Ramos (cell line): ENCODE results near the gene MGAT5B.
"Not testable (repeated sequence)": the region's sequence is repeated elsewhere in the genome, so short reads cannot be mapped to it uniquely, and the experiment has no call there.

ENCODE experiments used
- in situ Hi-C: fragments of 300-500 bp; cut with MboI; formaldehyde crosslinking; loops from one replicate; pipeline ENCODE4 v1.14.3; 2022; ENCODE audit warnings: low sequenced_read_pairs; ENCODE audit not compliant: unreplicated experiment

Gene MGAT5B

DNA sequence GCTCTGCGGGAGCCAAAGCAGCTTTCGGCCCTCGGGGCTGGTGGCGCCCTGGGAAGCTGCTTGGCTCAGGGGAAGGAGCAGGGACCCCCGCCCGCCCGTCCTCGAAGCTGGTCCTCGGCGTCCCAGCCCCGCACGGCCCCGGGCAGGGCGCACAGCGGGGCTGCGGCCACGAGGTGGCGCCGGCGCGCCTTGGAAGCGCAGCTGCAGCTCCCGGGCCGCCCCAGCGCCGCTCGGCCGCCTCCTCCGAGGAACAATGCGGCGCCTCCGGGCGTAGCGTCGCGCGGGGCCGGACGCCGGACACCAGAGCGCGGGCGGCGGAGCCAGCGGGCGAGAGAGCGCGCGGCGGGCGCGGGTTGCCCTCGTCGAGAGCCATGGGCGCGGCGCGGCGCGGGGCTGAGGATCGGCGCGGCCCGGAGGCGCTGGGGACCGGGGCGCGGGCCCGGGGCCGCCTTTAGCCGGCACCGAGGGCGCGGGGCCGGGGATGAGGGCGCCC lies at the start of gene MGAT5B:
Gene MGAT5B, plus strand, starts transcription at position 229 of the 493 bp plus-strand sequence. CDS start 626 bp downstream, outside the sequence.
- in situ Hi-C loops: loop anchor here (5.0 kb wide), 1 partner anchor 189 kb away; no protein-coding TSS in a partner anchor

- in situ Hi-C loops: no loop called here
Observed at GRCh38 chr17:76820039-76820438, 48.2 kb upstream of the MGAT5B start.

- in situ Hi-C loops: no loop called here
Observed at GRCh38 chr17:76820561-76820960, 47.6 kb upstream of the MGAT5B start.

GRCh38 chr17:76822184-76822778 lies 45.9 kb upstream of the MGAT5B start:
- in situ Hi-C loops: no loop called here

DNA sequence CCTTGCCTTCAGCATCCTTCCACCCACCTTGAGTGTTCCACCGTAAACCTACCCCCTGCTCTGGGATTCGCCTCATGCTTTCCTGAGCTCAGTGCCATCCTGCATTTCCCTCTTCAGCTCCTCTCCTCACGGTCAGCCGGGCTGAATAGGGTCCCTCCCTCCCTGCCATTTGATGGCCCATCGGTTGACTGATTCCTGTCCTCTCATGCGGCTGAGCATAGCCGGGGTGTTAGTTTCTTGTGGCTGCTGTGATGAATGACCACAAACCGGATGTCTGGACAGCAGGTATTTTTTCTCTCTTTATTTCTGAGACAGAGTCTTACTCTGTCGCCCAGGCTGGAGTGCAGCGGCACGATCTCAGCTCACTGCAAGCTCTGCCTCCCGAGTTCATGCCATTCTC lies 44.1 kb upstream of the MGAT5B start:
- in situ Hi-C loops: no loop called here

GRCh38 chr17:76826330-76827068 lies 41.7 kb upstream of the MGAT5B start:
- in situ Hi-C loops: no loop called here

- in situ Hi-C loops: no loop called here
Observed at GRCh38 chr17:76827736-76828135, 40.5 kb upstream of the MGAT5B start.

GRCh38 chr17:76830987-76831715 lies 37.1 kb upstream of the MGAT5B start:
- in situ Hi-C loops: no loop called here

DNA sequence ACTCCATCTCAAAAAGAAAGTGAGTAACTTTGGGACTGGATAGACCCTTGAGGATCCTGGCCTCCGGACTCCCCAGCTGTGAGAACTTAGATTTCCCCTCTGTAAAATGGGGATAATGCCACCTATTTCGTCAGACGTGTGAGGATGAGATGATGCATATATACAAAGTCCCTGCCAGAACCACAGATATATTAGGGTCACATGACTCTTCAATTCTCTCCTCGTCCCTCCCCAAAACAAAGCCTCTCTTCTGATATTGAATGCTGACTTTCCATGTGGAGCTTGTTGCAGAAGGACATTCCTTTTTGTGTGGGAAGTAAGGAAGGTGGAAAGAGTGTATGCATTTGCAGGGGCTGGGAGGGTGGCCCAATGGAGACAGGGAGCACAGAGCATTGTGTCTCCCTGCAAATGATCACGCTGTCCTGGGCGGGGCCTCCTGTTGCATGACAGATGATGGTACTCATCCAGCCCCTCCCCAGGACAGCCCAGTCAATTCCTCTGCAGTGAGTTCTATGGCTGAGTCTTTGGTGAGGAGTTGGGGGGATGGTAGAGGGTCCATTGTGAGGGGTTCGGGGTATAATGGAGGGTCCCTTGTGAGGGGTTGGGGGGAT lies 35.1 kb upstream of the MGAT5B start:
- in situ Hi-C loops: no loop called here

- in situ Hi-C loops: no loop called here
Observed at GRCh38 chr17:76833747-76834146, 34.5 kb upstream of the MGAT5B start.

GRCh38 chr17:76834870-76835269 lies 33.3 kb upstream of the MGAT5B start:
- in situ Hi-C loops: no loop called here

GRCh38 chr17:76840443-76840767 lies 27.8 kb upstream of the MGAT5B start:
- in situ Hi-C loops: no loop called here

- in situ Hi-C loops: no loop called here
Observed at GRCh38 chr17:76840884-76841775, 27.1 kb upstream of the MGAT5B start.

DNA sequence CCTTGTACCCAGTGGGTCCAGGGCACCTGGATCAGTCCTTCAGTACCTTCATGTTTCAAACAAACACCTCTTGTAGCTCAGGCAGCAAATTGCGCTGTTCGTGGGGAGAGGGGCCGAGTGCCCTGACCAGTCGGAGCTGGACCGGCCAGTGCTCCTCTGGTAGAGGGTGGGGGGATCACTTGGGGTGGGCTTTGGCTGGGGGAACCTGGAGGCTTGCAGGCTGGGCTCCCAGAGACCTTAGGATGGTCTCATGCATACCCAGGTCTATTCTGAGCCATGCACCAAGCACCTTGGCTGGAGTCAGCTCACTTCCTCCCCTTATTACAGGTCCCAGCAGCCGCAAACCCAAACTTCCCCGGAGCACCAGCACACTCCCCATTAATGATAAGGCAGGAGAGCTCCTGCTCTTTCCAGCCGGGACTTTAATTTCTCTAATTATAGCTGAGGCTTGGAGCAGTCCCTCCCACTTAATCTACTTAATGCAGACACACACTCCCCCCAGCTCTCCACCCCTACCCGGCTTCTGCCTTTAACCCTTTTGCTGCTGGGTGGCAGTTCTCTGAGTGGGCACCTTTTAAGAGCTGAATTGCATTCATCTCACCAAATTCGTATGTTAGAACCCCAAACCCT lies 26.3 kb upstream of the MGAT5B start:
- in situ Hi-C loops: no loop called here

DNA sequence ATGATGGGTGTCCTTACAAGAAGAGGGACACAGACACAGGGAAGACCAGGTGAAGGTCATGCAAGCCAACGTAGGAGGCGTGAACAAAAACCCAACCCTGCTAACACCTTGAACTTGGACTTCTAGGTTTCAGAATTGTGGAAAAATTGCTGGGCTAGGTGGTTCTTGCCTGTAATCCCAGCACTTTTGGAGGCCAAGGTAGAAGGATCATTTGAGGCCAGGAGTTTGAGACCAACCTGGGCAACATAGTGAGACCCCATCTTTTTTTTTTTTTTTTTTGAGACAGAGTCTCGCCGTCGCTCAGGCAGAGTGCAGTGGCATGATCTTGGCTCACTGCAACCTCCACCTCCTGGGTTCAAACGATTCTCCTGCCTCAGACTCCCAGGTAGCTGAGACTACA lies 25.1 kb upstream of the MGAT5B start:
- in situ Hi-C loops: not testable (repeated sequence)

GRCh38 chr17:76843703-76844484 lies 24.3 kb upstream of the MGAT5B start:
- in situ Hi-C loops: no loop called here

DNA sequence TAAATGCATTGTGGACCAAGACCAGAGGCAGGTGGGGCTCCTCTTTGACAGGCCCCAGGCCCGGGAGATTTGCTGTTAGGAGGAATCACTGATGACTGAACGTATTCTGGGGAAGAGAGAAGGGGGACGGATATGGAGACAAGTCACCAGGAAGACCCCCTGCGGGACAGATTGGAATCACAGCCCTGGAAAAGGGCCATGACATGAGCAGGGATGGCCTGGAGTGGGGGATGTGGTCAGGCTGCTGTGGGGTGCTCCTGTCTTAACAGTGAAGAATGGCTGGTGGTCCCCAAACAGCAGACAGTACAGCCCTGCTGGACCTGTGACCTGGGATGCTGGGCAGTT lies 23.7 kb upstream of the MGAT5B start:
- in situ Hi-C loops: no loop called here

DNA sequence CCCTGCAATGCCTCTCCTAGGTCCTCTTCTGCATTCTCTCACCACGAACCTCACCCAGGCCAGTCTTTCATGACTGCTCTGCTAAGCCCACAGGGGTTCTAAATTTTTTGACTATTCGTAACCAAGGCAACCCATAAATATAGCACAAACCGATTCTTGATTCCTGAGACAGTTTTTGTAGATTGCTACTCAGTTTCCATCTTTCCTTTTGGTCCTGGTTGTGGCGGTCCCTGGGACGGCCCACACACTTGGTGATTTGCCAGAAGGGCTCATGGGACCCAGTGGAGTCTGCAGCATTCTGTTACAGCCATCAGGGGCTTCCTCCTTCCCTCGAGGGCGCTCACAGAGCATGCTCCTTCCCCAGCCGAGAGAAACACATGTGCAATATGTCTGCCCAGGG lies 23.4 kb upstream of the MGAT5B start:
- in situ Hi-C loops: no loop called here

- in situ Hi-C loops: no loop called here
Observed at GRCh38 chr17:76845541-76846017, 22.6 kb upstream of the MGAT5B start.
